Neural progenitor cell (in vitro differentiated cells): ENCODE results near the gene TEX13B. TPM values are rescaled to one million over a fixed set of nuclear protein-coding genes. Genes with fewer than 3 reads are reported as not detected.
A peak's percentile ranks its signal among the peaks of the same experiment; 100 is the strongest.

ENCODE experiments used
- DNase-seq: peaks from one replicate; pipeline ENCODE4 v3.0.0-alpha.2; 2016; ENCODE audit warnings: low spot score
- H2AFZ ChIP-seq: fragments of 200-600 bp; sonication (generic); replicated peaks from 2 replicates; pipeline ENCODE4 v1.6.1; 2016; ENCODE audit warnings: antibody characterized with exemption
- H3F3A ChIP-seq: fragments of 200-600 bp; sonication (generic); 2 replicates; pipeline ENCODE4 v1.6.1; 2016; ENCODE audit warnings: antibody characterized with exemption, low read depth
- H3K27ac ChIP-seq: fragments of 200-600 bp; sonication (generic); 2 replicates; pipeline ENCODE4 v1.5.1; 2016; ENCODE audit warnings: mild to moderate bottlenecking
- H3K27me3 ChIP-seq: fragments of 200-600 bp; sonication (generic); 2 replicates; pipeline ENCODE4 v1.6.1; 2016; ENCODE audit warnings: mild to moderate bottlenecking, moderate library complexity
- H3K36me3 ChIP-seq: fragments of 200-600 bp; sonication (generic); 2 replicates; pipeline ENCODE4 v1.5.1; 2016
- H3K4me1 ChIP-seq: fragments of 200-600 bp; sonication (generic); 2 replicates; pipeline ENCODE4 v1.6.1; 2016; ENCODE audit warnings: mixed run types
- H3K4me2 ChIP-seq: fragments of 200-600 bp; sonication (generic); 2 replicates; pipeline ENCODE4 v1.6.1; 2016
- H3K4me3 ChIP-seq: fragments of 200-600 bp; sonication (generic); 2 replicates; pipeline ENCODE4 v1.5.1; 2016
- H3K79me2 ChIP-seq: fragments of 200-600 bp; sonication (generic); 2 replicates; pipeline ENCODE4 v1.6.1; 2016; ENCODE audit warnings: low read depth
- H3K9ac ChIP-seq: fragments of 200-600 bp; sonication (generic); 2 replicates; pipeline ENCODE4 v1.6.1; 2016
- H3K9me3 ChIP-seq: fragments of 200-600 bp; sonication (generic); 2 replicates; pipeline ENCODE4 v1.5.1; 2016; ENCODE audit warnings: low read depth
- H4K20me1 ChIP-seq: fragments of 200-600 bp; sonication (generic); 2 replicates; pipeline ENCODE4 v1.6.1; 2016; ENCODE audit warnings: low read depth
- H3K27ac Mint-ChIP-seq: 3 replicates; pipeline ENCODE4 v1.8.0; 2021; ENCODE audit warnings: mixed read lengths
- H3K27me3 Mint-ChIP-seq: 2 replicates; pipeline ENCODE4 v1.8.0; 2022; ENCODE audit warnings: low read depth, mild to moderate bottlenecking, inconsistent platforms, moderate library complexity, mixed read lengths; ENCODE audit not compliant: insufficient read depth
- H3K36me3 Mint-ChIP-seq: 3 replicates; pipeline ENCODE4 v1.8.0; 2021; ENCODE audit warnings: mixed read lengths
- H3K4me1 Mint-ChIP-seq: 3 replicates; pipeline ENCODE4 v1.8.0; 2021; ENCODE audit warnings: mixed read lengths
- H3K4me3 Mint-ChIP-seq: 3 replicates; pipeline ENCODE4 v1.8.0; 2021; ENCODE audit warnings: mild to moderate bottlenecking, moderate library complexity, mixed read lengths
- H3K9me3 Mint-ChIP-seq: 3 replicates; pipeline ENCODE4 v1.8.0; 2020; ENCODE audit warnings: mixed read lengths
- EZH2 ChIP-seq: fragments of 200-600 bp; sonication (generic); IDR thresholded peaks from 2 replicates; pipeline ENCODE4 v1.6.1; 2017; ENCODE audit warnings: antibody characterized with exemption, mild to moderate bottlenecking, moderate library complexity
- EZH2phosphoT487 ChIP-seq: fragments of 200-600 bp; sonication (generic); IDR thresholded peaks from 2 replicates; pipeline ENCODE4 v1.6.1; 2017; ENCODE audit warnings: antibody characterized with exemption
- total RNA-seq: library from RNA; depleted of rRNA; stranded (reverse); fragments of >200 nt; gene quantifications from 2 replicates; pipeline ENCODE4 v1.2.3, GENCODE V29; 2015; ENCODE audit warnings: low replicate concordance
- TF ChIP-seq, protein P1 (sequence below): fragments of 200-600 bp; sonication (generic); IDR thresholded peaks from 2 replicates; pipeline ENCODE4 v1.5.1; 2017; ENCODE audit warnings: antibody characterized with exemption, mild to moderate bottlenecking

The TEX13B gene
- total RNA-seq, 1 donor from 2014 or later, result not detected

GRCh38 chrX:108001218-108001814, 19.1 kb upstream of the TEX13B start:
- H3K4me3 Mint-ChIP-seq, result no peak overlapping the region
- H3K9ac ChIP-seq, result no peak overlapping the region
- H3K27me3 ChIP-seq, result no peaks in the 10 kb centered on the region
- no peaks in the 10 kb centered on the region for H3K36me3 Mint-ChIP-seq
- no peak overlapping the region for H3K4me3 ChIP-seq
- H3K9me3 ChIP-seq, result peaks cover 10% of the 10 kb centered on the region
- no peaks in the 10 kb centered on the region for H3K36me3 ChIP-seq
- H3K4me2 ChIP-seq, result no peak overlapping the region
- no peaks in the 10 kb centered on the region for H4K20me1 ChIP-seq
- no peaks in the 10 kb centered on the region for H3F3A ChIP-seq
- no peaks in the 10 kb centered on the region for H3K4me1 ChIP-seq
- H3K79me2 ChIP-seq, result no peaks in the 10 kb centered on the region
- no peak for TF ChIP-seq EZH2
- TF ChIP-seq, protein P1, sequence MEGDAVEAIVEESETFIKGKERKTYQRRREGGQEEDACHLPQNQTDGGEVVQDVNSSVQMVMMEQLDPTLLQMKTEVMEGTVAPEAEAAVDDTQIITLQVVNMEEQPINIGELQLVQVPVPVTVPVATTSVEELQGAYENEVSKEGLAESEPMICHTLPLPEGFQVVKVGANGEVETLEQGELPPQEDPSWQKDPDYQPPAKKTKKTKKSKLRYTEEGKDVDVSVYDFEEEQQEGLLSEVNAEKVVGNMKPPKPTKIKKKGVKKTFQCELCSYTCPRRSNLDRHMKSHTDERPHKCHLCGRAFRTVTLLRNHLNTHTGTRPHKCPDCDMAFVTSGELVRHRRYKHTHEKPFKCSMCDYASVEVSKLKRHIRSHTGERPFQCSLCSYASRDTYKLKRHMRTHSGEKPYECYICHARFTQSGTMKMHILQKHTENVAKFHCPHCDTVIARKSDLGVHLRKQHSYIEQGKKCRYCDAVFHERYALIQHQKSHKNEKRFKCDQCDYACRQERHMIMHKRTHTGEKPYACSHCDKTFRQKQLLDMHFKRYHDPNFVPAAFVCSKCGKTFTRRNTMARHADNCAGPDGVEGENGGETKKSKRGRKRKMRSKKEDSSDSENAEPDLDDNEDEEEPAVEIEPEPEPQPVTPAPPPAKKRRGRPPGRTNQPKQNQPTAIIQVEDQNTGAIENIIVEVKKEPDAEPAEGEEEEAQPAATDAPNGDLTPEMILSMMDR, result peak; percentile 57
- H3K27me3 Mint-ChIP-seq, result peaks cover 5% of the 10 kb centered on the region
- H2AFZ ChIP-seq, result no peak overlapping the region
- no peak overlapping the region for H3K27ac ChIP-seq
- no peak overlapping the region for H3K27ac Mint-ChIP-seq
- DNase-seq, result peak; percentile 50
- no peaks in the 10 kb centered on the region for H3K4me1 Mint-ChIP-seq
- peaks cover 7% of the 10 kb centered on the region for H3K9me3 Mint-ChIP-seq

DNA sequence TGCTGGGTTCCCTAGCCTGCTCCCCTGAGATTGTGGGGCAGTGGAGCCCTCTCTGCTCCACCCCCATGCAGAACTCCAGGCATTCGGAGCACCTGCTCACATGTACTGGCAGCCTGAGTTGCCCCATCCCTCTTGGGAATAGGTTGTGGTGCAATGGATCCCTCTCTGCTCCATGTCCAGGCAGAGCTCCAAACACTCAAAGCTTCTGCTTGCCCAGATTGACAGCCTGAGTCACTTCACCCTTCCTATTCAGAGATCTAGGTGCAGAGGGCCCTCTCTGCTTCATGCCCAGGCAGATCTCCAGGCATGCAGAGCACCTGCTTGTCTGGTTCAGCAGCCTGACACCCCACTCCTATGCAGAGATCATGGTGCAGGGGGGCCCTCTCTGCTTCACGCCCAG, 18.6 kb upstream of the TEX13B start:
- Mint-ChIP-seq H3K27ac (no peak overlapping the region), H3K36me3 (no peaks in the 10 kb centered on the region), H3K9me3 (peaks cover 7% of the 10 kb centered on the region), H3K4me1 (no peaks in the 10 kb centered on the region), H3K4me3 (no peak overlapping the region), H3K27me3 (peaks cover 5% of the 10 kb centered on the region)
- Histone ChIP-seq H3K4me2 (no peak overlapping the region), H2AFZ (no peak overlapping the region), H3K9me3 (peaks cover 10% of the 10 kb centered on the region), H3K36me3 (no peaks in the 10 kb centered on the region), H3K4me1 (no peaks in the 10 kb centered on the region), H3K4me3 (no peak overlapping the region), H4K20me1 (no peaks in the 10 kb centered on the region), H3K27ac (no peak overlapping the region), H3K79me2 (no peaks in the 10 kb centered on the region), H3K27me3 (no peaks in the 10 kb centered on the region), H3F3A (no peaks in the 10 kb centered on the region), H3K9ac (no peak overlapping the region)
- TF ChIP-seq EZH2 (no peak), EZH2phosphoT487 (no peak)
- TF ChIP-seq, protein P1, result no peak
- DNase-seq, result no peak

GRCh38 chrX:107996124-107996523, 14.0 kb upstream of the TEX13B start:
- TF ChIP-seq EZH2phosphoT487 (no peak), EZH2 (no peak)
- TF ChIP-seq, protein P1, result no peak
- no peak overlapping the region for H3K4me3 ChIP-seq
- H3K4me3 Mint-ChIP-seq, result no peak overlapping the region
- H2AFZ ChIP-seq, result no peak overlapping the region
- H3K9ac ChIP-seq, result no peak overlapping the region
- H3K27me3 Mint-ChIP-seq, result peaks cover 5% of the 10 kb centered on the region
- H3K9me3 Mint-ChIP-seq, result peaks cover 5% of the 10 kb centered on the region
- no peak overlapping the region for H3K27ac ChIP-seq
- no peaks in the 10 kb centered on the region for H3F3A ChIP-seq
- H3K36me3 Mint-ChIP-seq, result no peaks in the 10 kb centered on the region
- H3K79me2 ChIP-seq, result no peaks in the 10 kb centered on the region
- H3K4me2 ChIP-seq, result no peak overlapping the region
- no peaks in the 10 kb centered on the region for H3K9me3 ChIP-seq
- H3K27ac Mint-ChIP-seq, result no peak overlapping the region
- H4K20me1 ChIP-seq, result no peaks in the 10 kb centered on the region
- no peaks in the 10 kb centered on the region for H3K36me3 ChIP-seq
- H3K4me1 ChIP-seq, result no peaks in the 10 kb centered on the region
- no peak for DNase-seq
- no peaks in the 10 kb centered on the region for H3K27me3 ChIP-seq
- H3K4me1 Mint-ChIP-seq, result no peaks in the 10 kb centered on the region
